Neural progenitor cell (in vitro differentiated cells): ENCODE data around the gene C19orf67. TPM values are rescaled to one million over a fixed set of nuclear protein-coding genes. Genes with fewer than 3 reads are reported as not detected.

Experiments used
- DNase-seq: peaks from one replicate; pipeline ENCODE4 v3.0.0-alpha.2; 2016; ENCODE audit warnings: low spot score
- H2AFZ ChIP-seq: fragments of 200-600 bp; sonication (generic); replicated peaks from 2 replicates; pipeline ENCODE4 v1.6.1; 2016; ENCODE audit warnings: antibody characterized with exemption
- H3F3A ChIP-seq: fragments of 200-600 bp; sonication (generic); 2 replicates; pipeline ENCODE4 v1.6.1; 2016; ENCODE audit warnings: antibody characterized with exemption, low read depth
- H3K27ac ChIP-seq: fragments of 200-600 bp; sonication (generic); 2 replicates; pipeline ENCODE4 v1.5.1; 2016; ENCODE audit warnings: mild to moderate bottlenecking
- H3K27me3 ChIP-seq: fragments of 200-600 bp; sonication (generic); 2 replicates; pipeline ENCODE4 v1.6.1; 2016; ENCODE audit warnings: mild to moderate bottlenecking, moderate library complexity
- H3K36me3 ChIP-seq: fragments of 200-600 bp; sonication (generic); 2 replicates; pipeline ENCODE4 v1.5.1; 2016
- H3K4me1 ChIP-seq: fragments of 200-600 bp; sonication (generic); 2 replicates; pipeline ENCODE4 v1.6.1; 2016; ENCODE audit warnings: mixed run types
- H3K4me2 ChIP-seq: fragments of 200-600 bp; sonication (generic); 2 replicates; pipeline ENCODE4 v1.6.1; 2016
- H3K4me3 ChIP-seq: fragments of 200-600 bp; sonication (generic); 2 replicates; pipeline ENCODE4 v1.5.1; 2016
- H3K79me2 ChIP-seq: fragments of 200-600 bp; sonication (generic); 2 replicates; pipeline ENCODE4 v1.6.1; 2016; ENCODE audit warnings: low read depth
- H3K9ac ChIP-seq: fragments of 200-600 bp; sonication (generic); 2 replicates; pipeline ENCODE4 v1.6.1; 2016
- H3K9me3 ChIP-seq: fragments of 200-600 bp; sonication (generic); 2 replicates; pipeline ENCODE4 v1.5.1; 2016; ENCODE audit warnings: low read depth
- H4K20me1 ChIP-seq: fragments of 200-600 bp; sonication (generic); 2 replicates; pipeline ENCODE4 v1.6.1; 2016; ENCODE audit warnings: low read depth
- H3K27ac Mint-ChIP-seq: 3 replicates; pipeline ENCODE4 v1.8.0; 2021; ENCODE audit warnings: mixed read lengths
- H3K27me3 Mint-ChIP-seq: 2 replicates; pipeline ENCODE4 v1.8.0; 2022; ENCODE audit warnings: low read depth, mild to moderate bottlenecking, inconsistent platforms, moderate library complexity, mixed read lengths; ENCODE audit not compliant: insufficient read depth
- H3K36me3 Mint-ChIP-seq: 3 replicates; pipeline ENCODE4 v1.8.0; 2021; ENCODE audit warnings: mixed read lengths
- H3K4me1 Mint-ChIP-seq: 3 replicates; pipeline ENCODE4 v1.8.0; 2021; ENCODE audit warnings: mixed read lengths
- H3K4me3 Mint-ChIP-seq: 3 replicates; pipeline ENCODE4 v1.8.0; 2021; ENCODE audit warnings: mild to moderate bottlenecking, moderate library complexity, mixed read lengths
- H3K9me3 Mint-ChIP-seq: 3 replicates; pipeline ENCODE4 v1.8.0; 2020; ENCODE audit warnings: mixed read lengths
- CTCF ChIP-seq: fragments of 200-600 bp; sonication (generic); IDR thresholded peaks from 2 replicates; pipeline ENCODE4 v1.5.1; 2017; ENCODE audit warnings: antibody characterized with exemption, mild to moderate bottlenecking
- EZH2 ChIP-seq: fragments of 200-600 bp; sonication (generic); IDR thresholded peaks from 2 replicates; pipeline ENCODE4 v1.6.1; 2017; ENCODE audit warnings: antibody characterized with exemption, mild to moderate bottlenecking, moderate library complexity
- EZH2phosphoT487 ChIP-seq: fragments of 200-600 bp; sonication (generic); IDR thresholded peaks from 2 replicates; pipeline ENCODE4 v1.6.1; 2017; ENCODE audit warnings: antibody characterized with exemption
- total RNA-seq: library from RNA; depleted of rRNA; stranded (reverse); fragments of >200 nt; gene quantifications from 2 replicates; pipeline ENCODE4 v1.2.3, GENCODE V29; 2015; ENCODE audit warnings: low replicate concordance

C19orf67 gene
- total RNA-seq, 1 donor from 2014 or later, result not detected

GRCh38 chr19:14070268-14071050, 15.1 kb downstream of the C19orf67 start:
- Histone ChIP-seq H3K79me2 (no peaks in the 10 kb centered on the region), H3K4me3 (no peak overlapping the region), H3K4me1 (peaks cover 6% of the 10 kb centered on the region), H3K36me3 (no peaks in the 10 kb centered on the region), H3K27me3 (peaks cover 55% of the 10 kb centered on the region), H3K9me3 (no peaks in the 10 kb centered on the region), H4K20me1 (no peaks in the 10 kb centered on the region), H3K9ac (no peak overlapping the region), H3F3A (peaks cover 28% of the 10 kb centered on the region), H2AFZ (no peak overlapping the region), H3K27ac (no peak overlapping the region), H3K4me2 (no peak overlapping the region)
- TF ChIP-seq EZH2phosphoT487, result no peak
- no peak for TF ChIP-seq CTCF
- TF ChIP-seq EZH2, result no peak
- Mint-ChIP-seq H3K27me3 (peaks cover 14% of the 10 kb centered on the region), H3K9me3 (no peaks in the 10 kb centered on the region), H3K36me3 (no peaks in the 10 kb centered on the region), H3K27ac (peak overlapping the region; percentile 78), H3K4me3 (peak overlapping the region; percentile 55), H3K4me1 (peaks cover 10% of the 10 kb centered on the region)
- DNase-seq, result no peak

DNA sequence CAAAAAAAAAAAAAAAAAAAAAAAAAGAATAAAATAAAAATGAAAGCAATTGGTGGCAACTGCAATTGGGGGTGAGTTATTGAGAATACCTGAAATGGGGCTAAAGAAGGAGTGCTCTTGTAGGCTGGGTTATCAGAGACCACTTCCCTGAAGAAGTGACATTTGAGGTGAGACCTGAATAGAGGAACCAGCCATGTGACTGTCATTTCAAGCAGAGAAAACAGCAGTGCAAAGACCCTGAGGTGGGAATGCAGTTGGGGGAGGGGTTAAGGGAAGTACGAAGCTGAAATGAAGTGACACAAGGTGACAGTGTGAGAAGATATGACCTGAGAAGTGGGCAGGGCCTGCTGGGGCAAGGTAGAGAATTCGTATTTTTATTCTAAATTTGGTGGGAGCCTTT, 19.4 kb downstream of the C19orf67 start:
- Histone ChIP-seq H4K20me1 (no peaks in the 10 kb centered on the region), H3K4me2 (no peak overlapping the region), H2AFZ (no peak overlapping the region), H3K4me3 (no peak overlapping the region), H3F3A (peaks cover 5% of the 10 kb centered on the region), H3K27ac (no peak overlapping the region), H3K79me2 (no peaks in the 10 kb centered on the region), H3K9me3 (no peaks in the 10 kb centered on the region), H3K27me3 (peaks cover 14% of the 10 kb centered on the region), H3K4me1 (no peaks in the 10 kb centered on the region), H3K9ac (no peak overlapping the region), H3K36me3 (no peaks in the 10 kb centered on the region)
- H3K27me3 Mint-ChIP-seq, result peaks cover 5% of the 10 kb centered on the region
- H3K4me1 Mint-ChIP-seq, result no peaks in the 10 kb centered on the region
- H3K4me3 Mint-ChIP-seq, result no peak overlapping the region
- TF ChIP-seq EZH2phosphoT487 (no peak), CTCF (no peak), EZH2 (no peak)
- no peak for DNase-seq
- no peaks in the 10 kb centered on the region for H3K36me3 Mint-ChIP-seq
- no peak overlapping the region for H3K27ac Mint-ChIP-seq
- H3K9me3 Mint-ChIP-seq, result no peaks in the 10 kb centered on the region

- peaks cover 11% of the 10 kb centered on the region for H3F3A ChIP-seq
- H3K9me3 ChIP-seq, result no peaks in the 10 kb centered on the region
- peaks cover 19% of the 10 kb centered on the region for H3K27me3 Mint-ChIP-seq
- H3K27ac ChIP-seq, result no peak overlapping the region
- no peaks in the 10 kb centered on the region for H3K79me2 ChIP-seq
- no peaks in the 10 kb centered on the region for H3K36me3 ChIP-seq
- no peak overlapping the region for H3K4me2 ChIP-seq
- H3K4me3 Mint-ChIP-seq, result no peak overlapping the region
- no peak overlapping the region for H2AFZ ChIP-seq
- DNase-seq, result no peak
- H3K4me1 ChIP-seq, result no peaks in the 10 kb centered on the region
- no peaks in the 10 kb centered on the region for H3K36me3 Mint-ChIP-seq
- peaks cover 20% of the 10 kb centered on the region for H3K4me1 Mint-ChIP-seq
- no peaks in the 10 kb centered on the region for H3K9me3 Mint-ChIP-seq
- peaks cover 20% of the 10 kb centered on the region for H3K27me3 ChIP-seq
- H3K9ac ChIP-seq, result no peak overlapping the region
- H3K27ac Mint-ChIP-seq, result no peak overlapping the region
- TF ChIP-seq CTCF (no peak), EZH2phosphoT487 (no peak), EZH2 (no peak)
- H3K4me3 ChIP-seq, result no peak overlapping the region
- H4K20me1 ChIP-seq, result no peaks in the 10 kb centered on the region
Measured at GRCh38 chr19:14063105-14063504, 22.5 kb downstream of the C19orf67 start.
